ENCODE measurements around the gene TGFB3.

DNA sequence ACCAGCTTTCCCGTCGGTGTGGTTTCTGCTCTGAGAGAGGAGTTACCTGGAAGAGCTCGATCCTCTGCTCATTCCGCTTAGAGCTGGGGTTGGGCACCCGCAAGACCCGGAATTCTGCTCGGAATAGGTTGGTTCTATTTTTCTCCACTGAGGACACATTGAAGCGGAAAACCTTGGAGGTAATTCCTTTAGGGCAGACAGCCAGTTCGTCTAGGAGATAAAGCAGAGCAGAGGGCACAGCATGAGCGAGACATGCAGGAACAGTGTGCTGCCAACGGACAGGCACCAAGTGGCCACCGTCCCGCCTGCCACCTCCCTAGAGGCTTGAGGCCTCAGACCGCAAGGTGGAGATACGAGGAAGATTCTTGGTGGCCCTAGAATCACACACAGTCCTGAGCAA, 10.3 kb downstream of the TGFB3 start:
- TF ChIP-seq, protein P1, sequence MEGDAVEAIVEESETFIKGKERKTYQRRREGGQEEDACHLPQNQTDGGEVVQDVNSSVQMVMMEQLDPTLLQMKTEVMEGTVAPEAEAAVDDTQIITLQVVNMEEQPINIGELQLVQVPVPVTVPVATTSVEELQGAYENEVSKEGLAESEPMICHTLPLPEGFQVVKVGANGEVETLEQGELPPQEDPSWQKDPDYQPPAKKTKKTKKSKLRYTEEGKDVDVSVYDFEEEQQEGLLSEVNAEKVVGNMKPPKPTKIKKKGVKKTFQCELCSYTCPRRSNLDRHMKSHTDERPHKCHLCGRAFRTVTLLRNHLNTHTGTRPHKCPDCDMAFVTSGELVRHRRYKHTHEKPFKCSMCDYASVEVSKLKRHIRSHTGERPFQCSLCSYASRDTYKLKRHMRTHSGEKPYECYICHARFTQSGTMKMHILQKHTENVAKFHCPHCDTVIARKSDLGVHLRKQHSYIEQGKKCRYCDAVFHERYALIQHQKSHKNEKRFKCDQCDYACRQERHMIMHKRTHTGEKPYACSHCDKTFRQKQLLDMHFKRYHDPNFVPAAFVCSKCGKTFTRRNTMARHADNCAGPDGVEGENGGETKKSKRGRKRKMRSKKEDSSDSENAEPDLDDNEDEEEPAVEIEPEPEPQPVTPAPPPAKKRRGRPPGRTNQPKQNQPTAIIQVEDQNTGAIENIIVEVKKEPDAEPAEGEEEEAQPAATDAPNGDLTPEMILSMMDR (IDR thresholded peaks at IDR 0.05): no peak
- TF ChIP-seq POLR2AphosphoS5 (IDR thresholded peaks at IDR 0.05) (no peak), POLR2A (IDR thresholded peaks at IDR 0.05) (no peak)
